HG03060 (cell line): ENCODE measurements around the gene HECTD2.

Source experiments
- ATAC-seq: cut with Tn5 transposase; IDR thresholded peaks from one replicate; pipeline ENCODE4 v1.9.1; 2021; ENCODE audit warnings: low read depth, moderate number of reproducible peaks; ENCODE audit not compliant: unreplicated experiment

The HECTD2 gene

DNA sequence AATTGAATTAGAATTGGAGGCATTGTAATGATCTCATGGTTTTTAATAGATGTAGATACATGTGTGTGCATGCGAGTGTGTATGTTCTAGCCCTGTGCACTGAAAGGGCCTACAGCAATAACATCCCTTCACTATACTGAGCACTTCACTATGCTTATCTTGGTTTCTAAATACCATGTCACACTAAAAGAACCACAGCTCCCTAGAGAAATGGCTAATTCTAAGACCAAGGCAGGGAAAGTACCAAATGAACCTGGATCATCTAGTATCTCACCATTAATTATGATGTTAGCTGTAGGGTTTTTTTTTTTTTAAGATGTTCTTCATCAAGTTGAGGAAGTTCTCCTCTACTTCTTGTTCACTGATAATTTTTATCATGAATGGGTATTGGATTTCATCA lies 55.1 kb downstream of the HECTD2 start:
- ATAC-seq = no peak

DNA sequence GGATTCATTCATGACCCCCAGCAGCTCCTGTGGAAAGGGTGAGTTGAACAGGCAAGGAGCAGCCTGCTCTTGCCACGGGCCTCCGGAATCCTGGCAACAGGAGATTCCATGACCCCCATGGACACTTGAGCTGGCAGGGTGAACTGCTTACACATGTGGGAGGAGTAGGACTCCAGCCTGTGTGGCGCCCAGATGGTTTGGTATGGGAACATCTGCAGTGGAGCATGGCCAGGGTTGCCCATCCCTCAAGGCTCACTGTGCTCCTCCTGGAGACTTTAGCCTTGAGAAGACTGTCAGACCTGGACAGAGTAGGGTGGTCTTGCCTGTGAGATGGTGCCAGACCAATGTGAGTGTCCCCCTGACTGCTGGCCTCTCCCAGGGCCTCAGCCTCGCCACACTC lies 57.0 kb downstream of the HECTD2 start:
- no peak for ATAC-seq

DNA sequence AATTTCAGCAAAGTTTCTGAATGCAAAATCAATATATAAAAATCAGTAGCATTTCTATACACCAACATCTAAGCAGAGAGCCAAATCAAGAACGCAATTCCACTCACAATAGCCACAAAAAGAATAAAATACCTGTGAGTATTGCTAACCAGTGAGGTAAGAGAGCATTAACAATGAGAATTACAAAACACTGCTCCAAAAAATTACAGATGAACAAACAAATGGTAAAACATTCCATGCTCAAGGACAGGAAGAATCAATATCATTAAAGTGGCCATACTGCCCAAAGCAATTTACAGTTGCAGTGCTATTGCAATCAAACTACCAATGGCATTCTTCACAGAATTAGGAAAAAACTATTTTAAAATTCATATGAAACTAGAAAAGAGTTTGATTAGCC lies 61.5 kb downstream of the HECTD2 start:
- no peak for ATAC-seq

DNA sequence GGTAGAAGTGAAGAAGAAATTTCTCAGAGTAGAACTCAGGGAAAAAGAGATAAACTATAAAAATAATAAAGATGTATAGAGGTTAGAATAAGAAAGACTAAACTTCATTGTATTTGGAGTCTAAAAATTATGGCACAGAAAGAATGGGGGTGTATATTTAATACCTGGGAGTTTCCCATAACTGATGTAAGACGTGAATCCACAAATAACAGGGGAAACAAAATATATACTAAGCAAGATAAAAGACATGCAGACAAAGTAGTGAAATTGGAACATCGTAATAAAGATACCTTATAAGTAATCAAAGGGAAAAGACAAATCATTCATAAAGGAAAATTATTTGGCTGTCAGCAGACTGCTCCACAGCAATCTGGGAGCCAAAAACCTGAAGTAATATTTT lies 62.8 kb downstream of the HECTD2 start:
- ATAC-seq = no peak

DNA sequence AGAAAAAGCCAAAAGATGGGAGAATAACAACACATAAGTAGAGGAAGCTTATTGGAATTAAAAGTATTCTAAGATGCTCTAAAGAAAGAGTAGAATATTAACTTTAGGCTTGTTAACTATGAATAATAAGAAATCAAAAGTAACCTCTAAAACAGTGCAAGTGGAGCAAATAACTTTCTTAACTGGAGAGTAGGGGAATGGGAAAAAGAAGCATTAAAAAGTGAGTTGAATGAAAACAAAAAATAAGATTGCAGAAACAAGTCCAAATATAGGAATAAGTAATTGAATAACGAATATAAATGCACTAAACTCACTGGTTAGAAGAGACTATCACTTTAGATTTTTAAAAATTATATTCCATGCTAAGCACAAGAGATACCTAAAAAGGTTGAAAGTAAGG lies 63.9 kb downstream of the HECTD2 start:
- no peak for ATAC-seq

GRCh38 chr10:91477236-91477635 lies 67.1 kb downstream of the HECTD2 start:
- no peak for ATAC-seq

DNA sequence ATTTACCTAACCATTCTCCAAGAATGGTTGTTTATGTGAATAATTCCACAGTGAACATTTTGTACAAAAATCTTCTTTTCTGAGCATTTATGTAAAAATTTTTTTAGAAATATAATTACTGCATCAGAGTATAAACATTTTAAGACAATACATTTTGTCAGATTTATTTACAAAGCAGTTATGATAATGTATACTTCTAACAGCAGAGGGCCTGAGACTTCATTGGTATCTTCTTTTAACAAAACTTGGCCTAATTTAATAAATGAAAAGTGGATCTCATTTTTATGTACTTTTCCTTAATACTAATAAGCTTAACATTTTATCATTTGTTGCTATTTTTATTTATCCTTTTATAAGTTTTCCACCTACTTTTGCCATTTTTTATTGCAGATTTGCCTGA lies 69.4 kb downstream of the HECTD2 start:
- ATAC-seq = no peak

GRCh38 chr10:91487911-91488582 lies 77.9 kb downstream of the HECTD2 start:
- ATAC-seq = no peak

- no peak for ATAC-seq
Observed at GRCh38 chr10:91493313-91493712, 83.2 kb downstream of the HECTD2 start.

DNA sequence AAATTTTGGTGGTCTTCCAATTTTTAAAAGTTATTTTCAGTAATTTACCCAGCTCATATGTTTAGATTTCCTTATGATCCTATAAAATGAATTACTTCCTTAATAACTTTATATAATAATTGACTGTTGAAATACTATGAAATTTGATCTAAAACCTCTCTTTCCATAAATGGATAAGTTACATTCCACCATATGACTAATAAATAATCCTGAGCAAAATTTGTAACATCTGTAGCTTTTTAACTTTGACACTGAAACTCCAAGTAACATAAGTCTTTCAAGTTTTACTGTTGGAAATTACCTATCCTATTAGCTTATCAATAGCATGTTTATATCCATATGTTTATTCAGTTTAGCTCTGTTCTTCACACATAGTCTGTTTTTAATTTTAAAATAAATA lies 85.3 kb downstream of the HECTD2 start:
- no peak for ATAC-seq

DNA sequence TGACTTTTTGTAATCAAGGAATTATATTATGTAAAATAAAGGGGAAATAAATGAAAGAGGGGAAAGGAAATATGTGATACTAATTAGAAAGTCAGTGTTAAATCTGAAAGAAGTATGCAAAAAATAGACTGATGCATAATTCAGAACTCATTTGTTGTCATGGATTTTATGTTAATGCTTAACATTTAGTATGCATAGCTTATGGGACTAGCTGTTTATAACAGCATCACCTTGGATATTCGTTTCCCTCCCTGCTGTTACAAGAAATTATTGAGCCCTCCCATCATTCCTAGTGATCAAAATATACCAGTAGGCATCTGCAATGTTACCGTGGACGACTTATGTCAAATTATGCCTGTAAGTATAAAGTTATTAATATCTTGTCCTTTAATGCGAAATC lies 85.9 kb downstream of the HECTD2 start:
- no peak for ATAC-seq

DNA sequence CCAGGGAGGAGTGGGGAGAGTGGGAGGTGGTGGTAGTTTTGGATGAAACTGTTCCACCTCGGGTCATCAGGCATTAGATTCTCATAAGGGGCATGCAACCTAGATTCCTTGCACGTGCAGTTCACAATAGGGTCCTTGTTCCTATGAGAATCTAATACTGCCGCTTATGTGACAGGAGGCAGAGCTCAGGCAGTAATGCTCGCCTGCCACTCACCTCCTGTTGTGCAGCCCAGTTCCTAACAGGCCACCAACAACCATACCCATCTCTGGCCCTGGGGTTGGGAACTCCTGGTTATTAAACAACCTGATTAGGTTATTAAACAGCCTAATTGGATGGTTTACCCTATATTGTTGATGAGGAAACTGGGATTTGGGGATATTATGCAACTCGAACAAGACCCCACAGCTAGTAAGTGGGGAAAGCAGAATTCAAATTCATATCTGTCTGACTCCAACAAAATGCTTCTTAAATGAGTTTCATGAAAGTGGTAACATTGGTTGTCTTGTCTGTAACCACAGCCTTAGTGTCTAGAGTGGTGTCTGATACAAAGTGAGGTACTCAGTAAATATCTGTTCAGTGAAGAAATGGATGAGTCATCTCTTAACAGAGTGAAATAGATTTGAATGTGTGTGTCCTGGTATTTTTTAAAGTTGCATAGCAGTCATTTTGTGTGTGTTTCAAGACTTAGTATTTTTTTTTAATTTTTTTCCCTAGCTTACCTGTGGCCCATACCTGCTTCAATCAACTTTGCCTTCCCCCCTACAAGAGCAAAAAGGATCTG lies 101.6 kb downstream of the HECTD2 start:
- no peak for ATAC-seq

DNA sequence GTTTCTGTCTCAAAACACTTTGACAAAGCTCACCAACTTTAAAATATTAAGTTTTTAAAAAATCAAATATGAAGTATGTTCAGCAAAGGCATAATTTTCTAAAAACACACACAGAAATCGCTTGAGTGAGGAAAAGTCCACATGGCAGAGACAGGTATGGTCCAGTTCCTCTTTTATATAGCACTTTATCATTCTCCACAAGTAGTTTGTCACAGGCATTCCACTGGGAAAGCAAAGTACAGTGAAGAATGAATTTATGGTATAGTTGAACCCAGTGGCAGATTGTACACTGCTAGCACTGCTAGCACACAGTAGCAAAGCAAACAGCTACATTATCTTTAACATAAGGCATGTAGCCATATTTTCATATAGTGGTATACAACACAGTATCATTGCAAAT lies 102.3 kb downstream of the HECTD2 start:
- no peak for ATAC-seq

DNA sequence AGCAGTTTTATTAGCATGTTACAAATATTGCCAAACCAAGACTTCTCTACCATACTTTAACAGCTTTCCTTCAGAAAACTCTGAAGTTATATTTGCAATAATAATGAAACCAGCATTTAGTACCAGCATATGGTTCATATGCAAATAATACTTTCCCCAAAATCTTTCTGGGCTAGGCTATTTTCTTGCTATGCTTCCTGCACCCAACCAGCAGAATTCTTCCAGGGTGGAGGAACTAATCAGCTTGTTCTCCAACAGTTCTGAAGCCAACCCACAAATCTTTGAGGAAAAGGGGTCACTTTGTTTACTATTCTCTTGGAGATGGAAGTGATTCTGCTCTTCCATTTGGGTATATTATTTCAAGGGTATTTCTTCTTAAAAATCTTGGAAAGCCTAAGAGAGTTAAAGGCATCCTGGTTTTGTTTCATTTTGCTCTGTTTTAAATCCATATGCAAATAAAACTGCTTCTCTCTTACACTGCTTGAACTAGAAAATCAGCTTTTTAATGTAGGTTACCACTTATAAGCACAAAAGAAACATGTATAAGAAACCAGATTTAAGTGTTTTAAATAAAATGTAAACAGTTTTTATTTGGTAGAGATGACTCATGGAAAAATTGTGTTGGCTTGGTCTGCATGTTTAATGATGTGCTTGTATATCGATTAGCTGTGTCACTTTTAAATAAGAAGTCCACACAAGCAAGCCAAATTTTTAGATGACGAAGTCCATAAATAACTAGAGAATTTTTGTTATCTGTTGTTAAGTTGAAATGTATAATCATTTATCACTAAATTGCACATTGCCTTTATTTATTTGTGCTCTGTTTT lies 103.7 kb downstream of the HECTD2 start:
- ATAC-seq = no peak

DNA sequence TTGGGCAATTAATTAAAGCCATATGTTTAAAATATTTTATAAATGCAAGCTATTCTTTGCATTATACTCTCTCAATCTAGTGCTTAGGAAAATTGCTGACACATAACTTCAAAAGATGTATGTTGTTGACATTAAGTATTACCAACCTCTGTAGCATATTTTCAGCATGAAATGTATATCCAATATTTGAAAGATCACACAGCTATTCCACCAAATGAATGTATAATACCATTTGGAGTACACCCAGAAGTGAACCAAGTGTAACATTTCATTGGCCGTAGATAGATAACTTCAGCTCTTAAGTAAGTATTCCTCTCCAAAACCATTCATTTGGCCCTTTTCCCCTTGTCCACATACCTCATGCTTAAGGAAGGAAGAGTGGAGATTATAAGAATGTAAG lies 104.6 kb downstream of the HECTD2 start:
- no peak for ATAC-seq

- no peak for ATAC-seq
Observed at GRCh38 chr10:91517394-91517793, 107.2 kb downstream of the HECTD2 start.

GRCh38 chr10:91519899-91520514 lies 109.9 kb downstream of the HECTD2 start:
- no peak for ATAC-seq

DNA sequence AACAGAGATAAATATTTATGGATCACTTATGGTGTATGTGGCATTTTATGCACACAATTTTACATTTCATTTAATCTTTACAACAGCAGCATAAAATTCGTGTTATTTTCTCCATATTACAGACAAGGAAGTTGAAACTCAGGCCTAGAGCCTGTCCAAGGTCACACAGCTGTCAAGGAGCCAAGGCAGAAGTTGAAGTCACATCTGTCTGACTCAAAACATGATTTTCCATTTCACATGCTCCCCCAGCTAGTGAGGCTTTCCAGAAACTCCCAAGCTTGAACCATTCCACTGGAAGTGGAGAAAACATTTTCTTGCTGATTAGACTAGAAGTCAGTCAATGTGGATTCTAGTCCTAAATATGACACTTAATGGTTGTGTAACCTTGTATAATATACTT lies 110.5 kb downstream of the HECTD2 start:
- no peak for ATAC-seq

DNA sequence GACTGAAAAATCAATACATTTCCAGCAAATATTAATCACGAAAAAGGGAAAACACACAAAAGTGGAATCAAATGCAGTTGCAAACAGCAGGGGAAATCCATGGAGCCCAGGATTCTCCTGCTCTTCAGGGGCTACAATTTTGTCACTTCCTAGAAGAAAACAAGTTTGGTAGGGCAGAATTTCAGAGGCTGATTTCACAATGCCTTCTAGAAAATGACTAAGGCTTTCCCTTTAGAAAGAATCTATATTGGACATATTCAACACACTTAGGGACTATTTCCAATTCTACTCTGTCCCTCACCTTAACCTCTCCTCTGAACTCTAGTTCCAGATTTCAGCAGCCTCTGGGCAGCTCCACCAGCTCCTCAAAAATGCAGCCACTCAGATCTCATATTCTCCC lies 111.3 kb downstream of the HECTD2 start:
- no peak for ATAC-seq

- ATAC-seq = no peak
Observed at GRCh38 chr10:91525896-91526712, 116.0 kb downstream of the HECTD2 start.
